DND-41 (cell line): Measurements from ENCODE around the gene NCAPH2.

Experiments used
- ATAC-seq: fragments of 200-7000 bp; cut with Tn5 transposase; 3 replicates; pipeline ENCODE4 v1.9.1; 2021; ENCODE audit warnings: low read depth; ENCODE audit not compliant: insufficient read depth
- DNase-seq: peaks from one replicate; pipeline ENCODE4 v3.0.0-alpha.2; 2020
- H2AFZ ChIP-seq: 2 replicates; pipeline ENCODE4 v1.6.0; 2012; ENCODE audit warnings: low read depth, low read length
- H3K27ac ChIP-seq: 2 replicates; pipeline ENCODE4 v1.5.1; 2012; ENCODE audit warnings: low read length, inconsistent platforms
- H3K27me3 ChIP-seq: fragments of 200-600 bp; sonication (generic); 2 replicates; pipeline ENCODE4 v1.6.0; 2012; ENCODE audit warnings: low read length, mild to moderate bottlenecking, inconsistent platforms; ENCODE audit not compliant: insufficient read depth, poor library complexity
- H3K36me3 ChIP-seq: 2 replicates; pipeline ENCODE4 v1.5.1; 2012; ENCODE audit warnings: low read length, inconsistent platforms; ENCODE audit not compliant: insufficient read depth
- H3K4me1 ChIP-seq: 2 replicates; pipeline ENCODE4 v1.5.1; 2012; ENCODE audit warnings: mild to moderate bottlenecking, low read length; ENCODE audit not compliant: insufficient read depth
- H3K4me2 ChIP-seq: 2 replicates; pipeline ENCODE4 v1.6.0; 2012; ENCODE audit warnings: mild to moderate bottlenecking, moderate library complexity, low read length, inconsistent platforms; ENCODE audit not compliant: insufficient read depth
- H3K4me3 ChIP-seq, 2 experiments: fragments of 200-600 bp in 1 of 2; shearing (Covaris generic) in 1 of 2; 2 replicates each; pipeline ENCODE4 v1.5.1; 2012 to 2016; ENCODE audit warnings: inconsistent platforms in 2 of 2, low read length in 2 of 2, mild to moderate bottlenecking in 2 of 2, low read depth in 1 of 2, moderate library complexity in 1 of 2
- H3K79me2 ChIP-seq: 2 replicates; pipeline ENCODE4 v1.6.0; 2012; ENCODE audit warnings: low read length, inconsistent platforms; ENCODE audit not compliant: insufficient read depth
- H3K9ac ChIP-seq: 2 replicates; pipeline ENCODE4 v1.6.0; 2012; ENCODE audit warnings: low read depth, mild to moderate bottlenecking, inconsistent platforms, low read length, moderate library complexity
- H3K9me3 ChIP-seq: 2 replicates; pipeline ENCODE4 v1.5.1; 2012; ENCODE audit warnings: low read length, moderate library complexity, mild to moderate bottlenecking, inconsistent platforms; ENCODE audit not compliant: insufficient read depth, severe bottlenecking
- H4K20me1 ChIP-seq: 2 replicates; pipeline ENCODE4 v1.6.0; 2012; ENCODE audit warnings: low read length; ENCODE audit not compliant: insufficient read depth
- EZH2 ChIP-seq: IDR thresholded peaks from 3 replicates; pipeline ENCODE4 v1.6.1; 2012; ENCODE audit warnings: borderline replicate concordance, low read depth, mild to moderate bottlenecking, moderate library complexity, low read length, inconsistent platforms; ENCODE audit not compliant: severe bottlenecking
- TF ChIP-seq, protein P1 (sequence below): IDR thresholded peaks from 2 replicates; pipeline ENCODE4 v1.5.1; 2012; ENCODE audit warnings: borderline replicate concordance, low read length, moderate library complexity, mild to moderate bottlenecking; ENCODE audit not compliant: poor library complexity, severe bottlenecking; ENCODE audit errors: extremely low read depth

The NCAPH2 gene

GRCh38 chr22:50471962-50472361, 36.1 kb upstream of the NCAPH2 start:
- Histone ChIP-seq H4K20me1 (peaks cover 66% of the 10 kb centered on the region), H3K27me3 (no peaks in the 10 kb centered on the region), H3K36me3 (peaks cover 48% of the 10 kb centered on the region), H3K79me2 (peaks cover 73% of the 10 kb centered on the region), H3K4me3 (peak overlapping the region in 1 of 2 experiments; percentile 96; a peak in 2 of 4 replicates), H3K9me3 (no peaks in the 10 kb centered on the region), H3K4me1 (peaks cover 77% of the 10 kb centered on the region), H3K9ac (peak overlapping the region; percentile 84), H3K27ac (peak overlapping the region; percentile 91), H3K4me2 (peak overlapping the region; percentile 99), H2AFZ (no peak overlapping the region)
- ATAC-seq, result no peak
- TF ChIP-seq EZH2, result no peak
- TF ChIP-seq, protein P1, sequence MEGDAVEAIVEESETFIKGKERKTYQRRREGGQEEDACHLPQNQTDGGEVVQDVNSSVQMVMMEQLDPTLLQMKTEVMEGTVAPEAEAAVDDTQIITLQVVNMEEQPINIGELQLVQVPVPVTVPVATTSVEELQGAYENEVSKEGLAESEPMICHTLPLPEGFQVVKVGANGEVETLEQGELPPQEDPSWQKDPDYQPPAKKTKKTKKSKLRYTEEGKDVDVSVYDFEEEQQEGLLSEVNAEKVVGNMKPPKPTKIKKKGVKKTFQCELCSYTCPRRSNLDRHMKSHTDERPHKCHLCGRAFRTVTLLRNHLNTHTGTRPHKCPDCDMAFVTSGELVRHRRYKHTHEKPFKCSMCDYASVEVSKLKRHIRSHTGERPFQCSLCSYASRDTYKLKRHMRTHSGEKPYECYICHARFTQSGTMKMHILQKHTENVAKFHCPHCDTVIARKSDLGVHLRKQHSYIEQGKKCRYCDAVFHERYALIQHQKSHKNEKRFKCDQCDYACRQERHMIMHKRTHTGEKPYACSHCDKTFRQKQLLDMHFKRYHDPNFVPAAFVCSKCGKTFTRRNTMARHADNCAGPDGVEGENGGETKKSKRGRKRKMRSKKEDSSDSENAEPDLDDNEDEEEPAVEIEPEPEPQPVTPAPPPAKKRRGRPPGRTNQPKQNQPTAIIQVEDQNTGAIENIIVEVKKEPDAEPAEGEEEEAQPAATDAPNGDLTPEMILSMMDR, result no peak
- DNase-seq, result no peak

GRCh38 chr22:50473088-50473487, 34.9 kb upstream of the NCAPH2 start:
- peaks cover 62% of the 10 kb centered on the region for H3K79me2 ChIP-seq
- H3K36me3 ChIP-seq, result peaks cover 37% of the 10 kb centered on the region
- H3K9ac ChIP-seq, result peak overlapping the region; percentile 84

DNA sequence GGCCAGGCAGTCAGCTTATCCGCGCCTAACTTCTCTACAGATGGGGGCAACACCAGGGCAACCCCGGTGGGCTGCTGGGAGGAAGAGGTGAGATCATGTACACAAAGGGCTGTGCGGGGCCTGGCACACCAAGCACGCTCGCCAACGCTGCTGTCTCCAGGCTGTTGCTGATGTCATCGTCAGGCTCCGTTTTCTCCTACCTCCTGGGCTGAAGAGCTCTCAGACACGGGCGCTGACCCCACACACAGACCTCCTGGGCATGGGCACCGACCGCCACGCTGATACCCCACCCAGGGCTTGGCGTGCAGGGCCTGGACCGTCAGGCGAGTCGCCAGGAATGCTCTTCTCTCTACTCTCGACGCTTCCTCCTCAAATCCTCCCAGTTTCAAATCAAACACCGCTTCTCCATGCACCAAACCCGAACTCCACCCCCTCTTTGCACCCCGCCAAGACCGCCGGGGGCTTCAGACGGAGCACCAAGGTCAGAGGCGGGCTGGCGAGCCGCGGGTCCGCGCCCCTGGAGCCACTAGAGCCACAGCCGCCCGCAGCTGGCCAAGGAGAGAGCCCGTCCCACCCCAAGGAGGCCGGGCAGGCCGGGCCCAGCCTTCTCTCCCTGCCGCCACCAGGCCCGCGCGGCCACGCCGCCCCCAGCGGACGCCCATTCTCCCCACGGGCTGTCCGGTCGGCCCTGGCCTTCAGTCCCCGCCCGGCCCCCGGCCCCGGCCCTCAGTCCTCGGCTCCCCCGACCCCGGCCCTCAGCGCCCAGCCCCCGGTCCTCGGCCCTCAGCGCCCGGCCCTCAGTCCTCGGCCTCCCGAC, 34.0 kb upstream of the NCAPH2 start:
- H3K4me1 ChIP-seq, result peaks cover 64% of the 10 kb centered on the region
- no peak overlapping the region for H2AFZ ChIP-seq
- DNase-seq (peak; percentile 56), ATAC-seq (no peak)
- peak overlapping the region; percentile 91 for H3K27ac ChIP-seq
- peaks cover 52% of the 10 kb centered on the region for H3K79me2 ChIP-seq
- peaks cover 46% of the 10 kb centered on the region for H4K20me1 ChIP-seq
- H3K36me3 ChIP-seq, result peaks cover 35% of the 10 kb centered on the region
- H3K9ac ChIP-seq, result peak overlapping the region; percentile 84
- no peaks in the 10 kb centered on the region for H3K9me3 ChIP-seq
- H3K4me2 ChIP-seq, result peak overlapping the region; percentile 99
- peak overlapping the region; percentile 93 to 96; a peak in 3 of 4 replicates for H3K4me3 ChIP-seq
- no peaks in the 10 kb centered on the region for H3K27me3 ChIP-seq
- no peak for TF ChIP-seq EZH2
- TF ChIP-seq, protein P1, result no peak

More at GRCh38 chr22:50473088-50473487, 34.9 kb upstream of the NCAPH2 start:
- Histone ChIP-seq H3K9me3 (no peaks in the 10 kb centered on the region), H4K20me1 (peaks cover 56% of the 10 kb centered on the region), H2AFZ (no peak overlapping the region), H3K27me3 (no peaks in the 10 kb centered on the region), H3K4me2 (peak overlapping the region; percentile 99), H3K4me1 (peaks cover 74% of the 10 kb centered on the region), H3K27ac (peak overlapping the region; percentile 91), H3K4me3 (peak overlapping the region; percentile 93 to 96; a peak in 3 of 4 replicates)
- ATAC-seq (no peak), DNase-seq (peak; percentile 56)
- TF ChIP-seq EZH2, result no peak
- TF ChIP-seq, protein P1, result peak; percentile 65
